SK-N-SH (cell line): ENCODE data around the gene RUFY3. TPM values are rescaled to one million over a fixed set of nuclear protein-coding genes. Genes with fewer than 3 reads are reported as not detected.

Experiments used
- CTCF ChIA-PET: fragments of 300-600, 350-600 bp; formaldehyde crosslinking; extraction: SDS; loops from one replicate; lab custom pipeline; 2021; lab: Yijun Ruan, JAX
- POLR2A ChIA-PET: fragments of 350-600 bp; sonication (Branson Sonifier 250); formaldehyde crosslinking; extraction: SDS; loops from one replicate; lab custom pipeline; 2020; ENCODE audit warnings: antibody characterized with exemption, inconsistent platforms; lab: Yijun Ruan, JAX
- DNase-seq: peaks from one replicate; pipeline ENCODE4 v3.0.0; 2012
- H2AFZ ChIP-seq: fragments of 200-600 bp; sonication (generic); 2 replicates; pipeline ENCODE4 v1.8.1; 2016; ENCODE audit warnings: antibody characterized with exemption, mild to moderate bottlenecking, low read depth
- H3F3A ChIP-seq: fragments of 200-600 bp; sonication (generic); replicated peaks from 2 replicates; pipeline ENCODE3; 2016; ENCODE audit warnings: antibody characterized with exemption, mild to moderate bottlenecking; ENCODE audit not compliant: insufficient read depth
- H3K27ac ChIP-seq, 2 experiments: fragments of 200-500 bp in 1 of 2; fragments of 200-600 bp in 1 of 2; sonication (Bioruptor generic) in 1 of 2; sonication (generic), shearing (Covaris generic) in 1 of 2; 2 replicates each; pipeline versions ENCODE4 v1.5.1 to v1.6.1; 2014 to 2016; ENCODE audit warnings: low read depth in 2 of 2, inconsistent platforms in 1 of 2, low read length in 1 of 2, mild to moderate bottlenecking in 1 of 2, mixed read lengths in 1 of 2
- H3K27me3 ChIP-seq: fragments of 200-600 bp; sonication (generic), shearing (Covaris generic); 2 replicates; pipeline ENCODE4 v1.6.1; 2016; ENCODE audit warnings: mixed run types; ENCODE audit not compliant: insufficient read depth
- H3K36me3 ChIP-seq, 2 experiments: fragments of 200-500 bp in 1 of 2; fragments of 200-600 bp in 1 of 2; sonication (Bioruptor generic) in 1 of 2; sonication (generic) in 1 of 2; replicated peaks in 1 of 2; 2 replicates each; pipeline versions ENCODE3 to v1.5.1; 2014 to 2016; ENCODE audit warnings: low read length in 1 of 2, mild to moderate bottlenecking in 1 of 2; ENCODE audit not compliant: insufficient read depth in 2 of 2, control insufficient read depth in 1 of 2
- H3K4me1 ChIP-seq, 2 experiments: fragments of 200-500 bp in 1 of 2; fragments of 200-600 bp in 1 of 2; sonication (Bioruptor generic) in 1 of 2; sonication (generic), shearing (Covaris generic) in 1 of 2; 2 replicates each; pipeline versions ENCODE4 v1.5.1 to v1.6.1; 2014 to 2016; ENCODE audit warnings: low read depth in 1 of 2, low read length in 1 of 2, mixed run types in 1 of 2; ENCODE audit not compliant: insufficient read depth in 2 of 2, control insufficient read depth in 1 of 2
- H3K4me2 ChIP-seq: fragments of 200-600 bp; sonication (generic), shearing (Covaris generic); 2 replicates; pipeline ENCODE4 v1.6.1; 2017; ENCODE audit warnings: mixed run types
- H3K4me3 ChIP-seq, 2 experiments: fragments of 200-500 bp in 1 of 2; fragments of 200-600 bp in 1 of 2; sonication (Bioruptor generic) in 1 of 2; sonication (generic), shearing (Covaris generic) in 1 of 2; 2 replicates each; pipeline versions ENCODE4 v1.5.1 to v1.8.1; 2014 to 2016; ENCODE audit warnings: low read depth in 2 of 2, inconsistent platforms in 1 of 2, low read length in 1 of 2, mild to moderate bottlenecking in 1 of 2, mixed read lengths in 1 of 2, moderate library complexity in 1 of 2
- H3K79me2 ChIP-seq: fragments of 200-600 bp; sonication (generic); 2 replicates; pipeline ENCODE4 v1.8.1; 2017; ENCODE audit warnings: mild to moderate bottlenecking; ENCODE audit not compliant: insufficient read depth
- H3K9ac ChIP-seq: fragments of 200-600 bp; sonication (generic); 2 replicates; pipeline ENCODE4 v1.6.1; 2017; ENCODE audit warnings: mixed run types
- H3K9me2 ChIP-seq: fragments of 200-600 bp; sonication (generic); 2 replicates; pipeline ENCODE4 v1.6.1; 2017; ENCODE audit warnings: mixed run types
- H3K9me3 ChIP-seq: fragments of 200-600 bp; sonication (generic); 2 replicates; pipeline ENCODE4 v1.6.1; 2017; ENCODE audit warnings: mixed run types, mild to moderate bottlenecking, moderate library complexity
- H4K20me1 ChIP-seq: fragments of 200-600 bp; sonication (generic); 2 replicates; pipeline ENCODE4 v1.6.1; 2017; ENCODE audit warnings: mild to moderate bottlenecking, mixed run types; ENCODE audit not compliant: insufficient read depth
- FOXM1 ChIP-seq: IDR thresholded peaks from 2 replicates; pipeline ENCODE4 v1.4.0; 2012; ENCODE audit warnings: low read depth, mild to moderate bottlenecking
- MXI1 ChIP-seq: IDR thresholded peaks from 2 replicates; pipeline ENCODE4 v1.6.1; 2012; ENCODE audit warnings: mild to moderate bottlenecking, low read depth, low read length, improper control_type of control experiment
- NRF1 ChIP-seq: IDR thresholded peaks from 2 replicates; pipeline ENCODE4 v1.6.1; 2012; ENCODE audit warnings: low read depth, mild to moderate bottlenecking, low read length
- PBX3 ChIP-seq: IDR thresholded peaks from 2 replicates; pipeline ENCODE4; 2012
- POLR2AphosphoS5 ChIP-seq: IDR thresholded peaks from 2 replicates; pipeline ENCODE4 v1.6.1; 2012; ENCODE audit warnings: low read depth, low read length
- REST ChIP-seq: IDR thresholded peaks from 2 replicates; pipeline ENCODE4 v1.6.1; 2012; ENCODE audit warnings: mild to moderate bottlenecking, low read depth, low read length, moderate library complexity
- TAF1 ChIP-seq: IDR thresholded peaks from 2 replicates; pipeline ENCODE4 v1.6.1; 2012; ENCODE audit warnings: low read depth, mild to moderate bottlenecking, low read length, moderate library complexity, borderline replicate concordance
- USF1 ChIP-seq: IDR thresholded peaks from 2 replicates; pipeline ENCODE4 v1.4.0; 2012; ENCODE audit warnings: low read depth, borderline replicate concordance
- USF2 ChIP-seq: fragments of 150-350 bp; IDR thresholded peaks from 2 replicates; pipeline ENCODE4 v1.6.1; 2017; ENCODE audit warnings: antibody characterized with exemption, low read length, low read depth, borderline replicate concordance
- WGBS: methylation state at CpG from one replicate; pipeline ENCODE4 v1.1.6; 2017; ENCODE audit warnings: low lambda C conversion rate; 5-methylcytosine and 5-hydroxymethylcytosine counted together
- polyA plus RNA-seq, 3 experiments: library from polyadenylated mRNA; depleted of rRNA; stranded (reverse); fragments of >200 nt; gene quantifications; 2 replicates each; pipeline ENCODE4 v1.2.3, GENCODE V29; 2012

The RUFY3 gene
- polyA plus RNA-seq, 1 of the 3 experiments (the other 2 are of a cell fraction), result 22.8 TPM

GRCh38 chr4:70772929-70773555 is 51.3 kb downstream of the RUFY3 start:
- TF ChIP-seq REST (no peak), POLR2AphosphoS5 (no peak), PBX3 (no peak), USF2 (no peak), MXI1 (no peak), FOXM1 (no peak)
- H3K27me3 ChIP-seq, result no peaks in the 10 kb centered on the region
- H3K4me2 ChIP-seq, result no peak overlapping the region
- POLR2A ChIA-PET, result no interaction called here
- H3F3A ChIP-seq, result peaks cover 10% of the 10 kb centered on the region
- no peak overlapping the region for H3K9ac ChIP-seq
- DNase-seq, result no peak
- H3K79me2 ChIP-seq, result 0 out of 2 replicates have a peak, but pooled peaks cover 6% of the 10 kb centered on the region
- CTCF ChIA-PET, result interaction anchor here (0.8 kb wide), 1 partner anchor 49 kb away, joined by 3 read pairs; no protein-coding TSS in a partner anchor
- H3K9me2 ChIP-seq, result no peaks in the 10 kb centered on the region
- 94% methylated on average over 6 of the region's 6 CpGs for WGBS
- H2AFZ ChIP-seq, result no peak overlapping the region
- no peak overlapping the region for H3K27ac ChIP-seq
- no peaks in the 10 kb centered on the region for H3K9me3 ChIP-seq
- 0 out of 4 replicates have a peak, but pooled peaks cover 0 to 2% of the 10 kb centered on the region in 2 experiments for H3K4me1 ChIP-seq
- no peaks in the 10 kb centered on the region for H4K20me1 ChIP-seq
- no peak overlapping the region for H3K4me3 ChIP-seq
- peaks cover 55 to 78% of the 10 kb centered on the region in 2 experiments for H3K36me3 ChIP-seq

GRCh38 chr4:70778888-70779422 is 57.2 kb downstream of the RUFY3 start:
- Histone ChIP-seq H3K79me2 (no peaks in the 10 kb centered on the region), H3K27ac (no peak overlapping the region), H3K4me1 (no peaks in the 10 kb centered on the region), H3K4me3 (no peak overlapping the region), H3K9me3 (no peaks in the 10 kb centered on the region), H4K20me1 (peaks cover 3% of the 10 kb centered on the region; the same call in 1 of the 2 replicates), H2AFZ (no peak overlapping the region), H3K27me3 (no peaks in the 10 kb centered on the region), H3K4me2 (no peak overlapping the region), H3F3A (no peaks in the 10 kb centered on the region), H3K9ac (no peak overlapping the region), H3K9me2 (no peaks in the 10 kb centered on the region), H3K36me3 (peaks cover 46 to 83% of the 10 kb centered on the region in 2 experiments)
- WGBS, result 92% methylated on average over 5 of the region's 5 CpGs
- no peak for DNase-seq
- no peak for TF ChIP-seq USF1
- TF ChIP-seq NRF1, result no peak
- TF ChIP-seq TAF1, result no peak
- CTCF ChIA-PET, result no interaction called here
- POLR2A ChIA-PET, result no interaction called here
